Mucosa of stomach (tissue), 1 donor: Measurements from ENCODE around the gene MEIG1.

Experiments
- H3K27me3 ChIP-seq: one replicate; pipeline ENCODE4 v1.7.0; 2013; ENCODE audit warnings: mild to moderate bottlenecking, low read length; ENCODE audit not compliant: control insufficient read depth, insufficient read depth
- H3K36me3 ChIP-seq: one replicate; pipeline ENCODE4 v1.7.0; 2013; ENCODE audit warnings: low read length; ENCODE audit not compliant: control insufficient read depth, insufficient read depth
- H3K4me1 ChIP-seq: one replicate; pipeline ENCODE4 v1.7.0; 2013; ENCODE audit warnings: mild to moderate bottlenecking, low read length; ENCODE audit not compliant: control insufficient read depth, insufficient read depth
- H3K4me3 ChIP-seq: one replicate; pipeline ENCODE4 v1.7.0; 2013; ENCODE audit warnings: low read length
- H3K9ac ChIP-seq: one replicate; pipeline ENCODE4 v1.7.0; 2013; ENCODE audit warnings: mild to moderate bottlenecking, low read length, moderate library complexity
- H3K9me3 ChIP-seq: one replicate; pipeline ENCODE4 v1.7.0; 2013; ENCODE audit warnings: mild to moderate bottlenecking, low read length, moderate library complexity; ENCODE audit not compliant: control insufficient read depth
- donor health status: Pancreatic carcinoma.

Gene MEIG1, protein sequence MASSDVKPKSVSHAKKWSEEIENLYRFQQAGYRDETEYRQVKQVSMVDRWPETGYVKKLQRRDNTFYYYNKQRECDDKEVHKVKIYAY

DNA sequence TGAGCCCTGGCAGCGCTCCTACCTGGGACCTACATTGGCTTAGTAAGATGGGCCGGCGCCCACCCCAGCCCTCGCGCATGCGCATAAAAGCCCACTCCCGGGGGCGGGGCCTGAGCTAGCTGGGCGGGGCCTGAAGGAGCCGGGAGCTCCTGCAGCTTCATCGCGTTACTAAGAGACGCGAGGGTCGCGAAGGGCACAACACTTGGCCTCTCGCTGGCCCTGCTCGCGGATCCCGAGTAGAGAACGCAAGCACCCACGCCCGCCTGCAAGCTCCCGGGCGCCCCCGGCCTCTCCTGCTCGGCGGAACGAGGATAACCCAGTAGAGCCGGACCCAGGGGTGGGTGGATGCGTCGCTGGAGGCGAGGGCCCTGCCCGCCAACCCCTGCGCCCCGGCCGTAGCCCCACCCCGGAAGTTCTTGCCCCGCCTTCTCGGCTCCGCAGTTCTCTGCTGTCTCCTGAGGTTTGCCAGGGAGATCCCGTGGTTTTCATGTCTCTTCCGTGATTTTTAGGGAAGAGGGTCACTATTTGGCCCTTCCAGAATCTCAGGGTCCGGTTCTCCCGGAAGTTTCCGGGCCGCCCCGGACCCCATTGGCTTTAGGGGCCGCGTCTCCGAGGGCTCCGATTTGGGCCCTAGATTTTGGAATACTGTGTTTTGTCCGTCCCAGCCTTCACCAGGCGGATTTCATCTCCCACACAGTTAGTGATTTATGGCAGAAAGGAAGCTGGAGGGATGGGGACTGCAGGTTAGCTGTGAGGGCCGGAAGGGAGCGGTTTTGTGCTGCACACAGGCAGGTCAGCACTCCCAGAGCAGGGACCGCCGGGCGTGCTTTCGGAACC lies at the start of gene MEIG1:
TSS of gene MEIG1 (plus strand) at position 168 of the 837 bp plus-strand sequence. CDS start 7,081 bp downstream, outside the sequence.
- Histone ChIP-seq H3K9me3 (no peaks in the 10 kb centered on the region), H3K4me1 (peaks cover 7% of the 10 kb centered on the region), H3K27me3 (no peaks in the 10 kb centered on the region), H3K4me3 (peak within 1 kb of the TSS; percentile 94), H3K36me3 (no peaks in the 10 kb centered on the region), H3K9ac (peak within 1 kb of the TSS; percentile 94)

DNA sequence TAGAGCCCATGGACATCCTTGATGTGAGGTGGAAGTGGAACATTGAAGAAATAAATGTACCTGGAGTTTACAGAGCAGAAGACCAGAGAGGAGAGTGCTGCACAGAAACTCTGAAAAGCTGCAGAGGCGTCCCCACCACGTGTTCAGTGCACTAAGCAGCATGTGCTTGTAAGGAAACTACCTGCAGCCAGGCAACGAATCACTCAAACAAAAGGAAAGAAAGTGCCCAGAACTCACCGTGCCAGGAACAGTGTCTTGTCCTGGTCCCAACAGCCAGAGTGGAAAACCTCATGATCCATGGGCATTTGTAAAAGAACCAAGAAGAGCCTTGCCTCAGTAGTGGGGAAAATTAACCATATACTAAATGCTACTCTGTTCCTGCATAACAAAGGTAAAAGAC lies 48.2 kb upstream of the MEIG1 start:
- peaks cover 7% of the 10 kb centered on the region for H3K36me3 ChIP-seq
- H3K9me3 ChIP-seq: no peaks in the 10 kb centered on the region
- no peaks in the 10 kb centered on the region for H3K4me1 ChIP-seq
- H3K4me3 ChIP-seq: no peak overlapping the region
- H3K27me3 ChIP-seq: no peaks in the 10 kb centered on the region
- H3K9ac ChIP-seq: no peak overlapping the region

DNA sequence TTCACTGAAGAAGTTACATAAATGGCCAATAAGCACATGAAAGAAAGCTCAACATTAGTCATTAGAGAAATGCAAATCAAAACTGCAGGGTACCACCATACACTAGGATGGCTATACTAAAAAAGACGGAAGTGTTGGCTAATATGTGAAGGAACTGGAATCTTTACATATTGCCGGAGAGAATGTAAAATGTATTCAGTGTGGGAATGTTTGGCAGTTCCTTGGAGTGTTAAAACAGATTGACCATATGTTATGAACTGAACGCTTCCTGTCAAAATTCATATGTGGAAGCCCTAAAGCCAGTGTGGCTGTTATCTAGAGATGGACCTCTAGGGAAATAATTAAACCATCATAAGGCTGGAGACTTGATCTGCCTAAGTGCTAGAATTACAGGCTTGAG lies 47.4 kb upstream of the MEIG1 start:
- Histone ChIP-seq H3K4me1 (no peaks in the 10 kb centered on the region), H3K27me3 (no peaks in the 10 kb centered on the region), H3K9me3 (no peaks in the 10 kb centered on the region), H3K9ac (no peak overlapping the region), H3K36me3 (peaks cover 7% of the 10 kb centered on the region), H3K4me3 (no peak overlapping the region)

DNA sequence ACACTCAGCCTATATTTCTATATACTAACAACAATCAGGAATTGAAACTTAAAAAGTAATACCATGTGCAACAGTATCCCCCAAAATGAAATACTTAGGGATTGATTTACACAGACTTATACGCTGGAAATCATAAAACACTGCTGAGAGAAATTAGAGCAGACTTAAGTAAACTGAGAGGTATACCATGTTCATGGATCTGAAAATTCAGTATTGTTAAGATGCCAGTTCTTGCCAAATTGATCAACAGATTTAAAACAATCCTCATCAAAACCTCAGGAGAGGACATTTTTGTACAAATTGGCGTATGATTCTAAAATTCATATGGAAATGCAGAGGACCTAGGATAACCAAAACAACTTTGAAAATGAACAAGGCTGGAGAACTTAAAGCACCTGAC lies 42.6 kb upstream of the MEIG1 start:
- Histone ChIP-seq H3K4me3 (no peak overlapping the region), H3K27me3 (no peaks in the 10 kb centered on the region), H3K4me1 (no peaks in the 10 kb centered on the region), H3K9me3 (no peaks in the 10 kb centered on the region), H3K36me3 (peaks cover 4% of the 10 kb centered on the region), H3K9ac (no peak overlapping the region)

DNA sequence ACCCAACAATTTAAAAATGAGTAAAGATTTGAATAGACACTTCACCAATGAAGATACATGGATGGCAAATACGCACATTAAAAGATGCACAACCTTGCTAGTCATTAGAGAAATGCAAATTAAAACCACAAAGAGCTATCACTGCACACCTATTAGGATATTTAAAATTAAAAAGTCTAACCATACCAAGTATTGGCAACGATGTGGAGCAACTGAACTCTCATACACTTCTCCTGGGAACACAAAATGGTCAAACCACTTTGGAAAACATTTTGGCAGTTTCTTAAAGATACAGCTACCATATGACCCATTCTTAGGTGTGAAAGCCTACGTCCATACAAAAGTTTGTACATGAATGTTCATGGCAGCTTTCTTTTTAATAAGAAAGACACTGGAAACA lies 41.4 kb upstream of the MEIG1 start:
- peaks cover 4% of the 10 kb centered on the region for H3K36me3 ChIP-seq
- H3K9me3 ChIP-seq: no peaks in the 10 kb centered on the region
- no peak overlapping the region for H3K9ac ChIP-seq
- no peaks in the 10 kb centered on the region for H3K4me1 ChIP-seq
- no peak overlapping the region for H3K4me3 ChIP-seq
- H3K27me3 ChIP-seq: no peaks in the 10 kb centered on the region

DNA sequence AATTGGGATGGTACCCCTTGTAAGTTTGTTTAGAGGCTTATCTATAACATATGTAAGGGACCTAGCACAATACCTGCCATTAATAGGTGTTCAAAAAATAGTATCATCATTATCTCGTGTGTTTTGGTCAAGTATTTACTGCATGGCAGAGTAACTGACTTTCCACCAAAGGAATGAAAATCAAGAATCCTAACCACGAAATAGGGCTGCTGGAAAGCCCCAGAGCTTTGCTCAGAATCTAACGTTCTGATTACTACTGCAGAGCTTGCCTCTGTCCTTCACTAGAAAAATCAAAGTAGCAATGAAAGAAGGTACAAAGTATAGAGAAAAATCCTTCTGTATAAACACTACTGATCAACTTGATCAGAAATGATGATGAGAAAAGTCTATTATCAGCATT lies 40.2 kb upstream of the MEIG1 start:
- Histone ChIP-seq H3K4me3 (no peak overlapping the region), H3K9ac (no peak overlapping the region), H3K27me3 (no peaks in the 10 kb centered on the region), H3K36me3 (peaks cover 8% of the 10 kb centered on the region), H3K4me1 (no peaks in the 10 kb centered on the region), H3K9me3 (no peaks in the 10 kb centered on the region)

DNA sequence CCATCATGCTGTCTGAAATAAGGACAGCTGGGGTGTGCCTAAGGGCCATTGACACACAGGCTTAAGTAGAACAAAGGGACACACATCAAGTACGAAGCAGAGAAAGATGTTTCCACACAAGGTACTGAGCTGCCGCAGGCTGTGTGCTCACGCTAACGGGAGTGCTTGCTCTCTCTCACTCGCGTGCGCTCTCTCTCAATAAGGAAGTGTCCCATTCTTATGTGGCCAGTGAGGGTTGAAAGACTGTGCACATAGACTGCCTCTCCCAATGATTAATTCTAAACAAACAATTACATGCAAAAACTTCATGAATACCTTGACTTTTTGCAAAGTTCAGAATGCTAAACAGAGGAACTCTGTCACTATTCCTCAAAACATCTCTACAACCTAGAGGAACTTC lies 35.2 kb upstream of the MEIG1 start:
- Histone ChIP-seq H3K4me3 (no peak overlapping the region), H3K36me3 (peaks cover 13% of the 10 kb centered on the region), H3K27me3 (no peaks in the 10 kb centered on the region), H3K9me3 (no peaks in the 10 kb centered on the region), H3K9ac (no peak overlapping the region), H3K4me1 (no peaks in the 10 kb centered on the region)

DNA sequence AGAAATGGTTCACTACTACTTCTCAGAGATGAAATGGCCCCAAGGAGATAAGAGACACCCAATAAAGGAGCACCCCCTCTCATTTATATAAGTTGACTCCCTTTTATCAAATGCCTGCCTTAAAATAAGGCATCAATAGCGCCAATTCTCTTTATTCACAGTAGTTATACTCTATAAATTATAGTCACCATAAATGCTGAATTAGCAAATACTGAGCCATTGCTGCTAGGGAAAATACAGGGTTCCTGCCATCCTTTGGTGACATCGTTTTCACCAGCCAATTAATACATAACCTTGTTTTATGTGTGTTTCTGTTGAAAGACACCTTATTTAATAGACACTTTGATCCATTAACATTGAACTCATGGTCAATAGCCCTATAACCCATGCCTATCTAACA lies 33.9 kb upstream of the MEIG1 start:
- Histone ChIP-seq H3K4me1 (no peaks in the 10 kb centered on the region), H3K9me3 (no peaks in the 10 kb centered on the region), H3K9ac (no peak overlapping the region), H3K36me3 (peaks cover 13% of the 10 kb centered on the region), H3K4me3 (no peak overlapping the region), H3K27me3 (no peaks in the 10 kb centered on the region)

DNA sequence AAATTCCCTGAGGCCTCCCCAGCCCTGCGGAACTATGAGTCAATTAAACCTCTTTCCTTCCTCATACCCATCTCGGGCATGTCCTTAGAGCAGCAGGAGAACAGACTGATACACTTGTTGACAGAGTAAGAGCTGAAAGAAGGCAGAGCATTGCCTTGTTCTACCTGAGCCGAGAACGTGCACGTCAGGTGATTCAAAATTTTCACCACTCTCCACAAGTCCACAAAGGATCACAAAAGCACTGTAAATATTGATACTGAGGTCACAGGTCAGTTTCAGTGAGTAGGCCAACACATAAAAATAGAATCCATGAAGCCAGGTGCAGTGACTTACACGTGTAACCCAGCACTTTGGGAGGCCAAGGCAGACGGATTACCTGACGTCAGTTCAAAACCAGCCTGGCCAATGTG lies 33.1 kb upstream of the MEIG1 start:
- H3K4me3 ChIP-seq: no peak overlapping the region
- no peaks in the 10 kb centered on the region for H3K4me1 ChIP-seq
- no peak overlapping the region for H3K9ac ChIP-seq
- H3K36me3 ChIP-seq: peaks cover 13% of the 10 kb centered on the region
- H3K9me3 ChIP-seq: no peaks in the 10 kb centered on the region
- no peaks in the 10 kb centered on the region for H3K27me3 ChIP-seq

DNA sequence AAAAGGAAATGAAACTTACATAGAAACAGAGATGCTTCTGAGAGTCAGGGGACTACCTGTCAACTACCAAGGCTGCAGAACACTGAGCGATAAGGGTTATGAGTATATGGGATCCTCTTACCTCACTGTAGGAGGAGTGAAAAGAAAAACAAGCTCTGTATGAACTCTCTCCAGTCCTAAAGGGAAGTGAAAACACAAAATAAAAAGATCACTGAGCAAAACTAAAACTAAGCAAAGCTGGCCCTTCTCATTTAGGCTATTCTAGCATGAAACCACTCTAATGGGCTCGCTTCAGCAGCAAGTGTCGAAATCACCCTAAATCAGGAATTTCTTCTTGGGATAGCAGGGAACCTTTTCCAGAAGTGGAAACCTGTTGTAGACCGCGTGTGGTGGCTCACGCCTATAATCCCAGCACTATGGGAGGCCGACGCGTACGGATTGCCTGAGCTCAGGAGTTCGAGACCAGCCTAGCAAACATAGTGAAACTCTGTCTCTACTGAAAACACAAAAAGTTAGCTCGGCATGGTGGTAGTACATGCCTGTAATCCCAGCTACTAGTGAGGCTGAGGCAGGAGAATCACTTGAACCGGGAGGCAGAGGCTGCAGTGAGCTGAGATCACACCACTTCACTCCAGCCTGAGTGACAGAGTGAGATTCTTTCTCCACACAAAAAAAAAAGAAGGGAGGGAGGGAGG lies 32.3 kb upstream of the MEIG1 start:
- H3K27me3 ChIP-seq: no peaks in the 10 kb centered on the region
- no peak overlapping the region for H3K9ac ChIP-seq
- H3K4me1 ChIP-seq: no peaks in the 10 kb centered on the region
- H3K9me3 ChIP-seq: no peaks in the 10 kb centered on the region
- H3K4me3 ChIP-seq: no peak overlapping the region
- H3K36me3 ChIP-seq: peaks cover 13% of the 10 kb centered on the region

DNA sequence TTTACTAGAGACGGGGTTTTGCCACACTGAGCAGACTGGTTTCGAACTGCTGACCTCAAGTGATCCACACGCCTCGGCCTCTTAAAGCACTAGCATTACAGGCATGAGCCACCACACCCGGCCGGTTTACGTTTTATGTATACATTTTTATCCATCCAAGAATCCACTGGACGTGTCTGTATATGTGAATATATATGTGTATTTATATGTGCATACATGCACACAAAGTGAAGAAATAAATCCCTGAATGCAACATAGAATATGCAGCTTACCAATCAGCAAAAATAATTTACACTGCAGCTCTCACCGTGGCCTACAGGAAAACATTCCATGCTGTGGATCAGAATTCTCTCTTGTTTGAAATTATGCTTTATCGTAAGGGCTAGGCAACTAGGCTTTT lies 28.6 kb upstream of the MEIG1 start:
- H3K4me3 ChIP-seq: no peak overlapping the region
- H3K4me1 ChIP-seq: no peaks in the 10 kb centered on the region
- H3K9me3 ChIP-seq: no peaks in the 10 kb centered on the region
- H3K36me3 ChIP-seq: peaks cover 2% of the 10 kb centered on the region
- no peaks in the 10 kb centered on the region for H3K27me3 ChIP-seq
- H3K9ac ChIP-seq: no peak overlapping the region

DNA sequence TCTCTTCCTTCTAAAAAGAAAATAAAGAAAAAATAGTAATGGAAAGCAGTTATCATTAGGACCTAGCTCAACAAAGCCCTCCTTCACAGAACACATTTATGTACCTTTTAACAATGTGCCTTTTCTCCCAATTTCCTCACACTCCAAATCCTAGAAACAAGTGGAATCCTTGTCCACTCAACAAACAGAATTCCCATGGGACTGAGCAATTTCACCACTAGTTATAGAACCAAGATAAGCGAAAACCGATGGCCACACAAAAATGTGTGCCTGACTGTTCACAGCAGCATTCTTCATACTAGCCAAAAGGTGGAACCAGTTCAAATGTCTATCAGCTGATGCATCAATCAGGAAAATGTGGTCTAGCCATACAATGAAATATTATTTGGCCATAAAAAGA lies 22.6 kb upstream of the MEIG1 start:
- Histone ChIP-seq H3K9ac (no peak overlapping the region), H3K4me3 (no peak overlapping the region), H3K27me3 (no peaks in the 10 kb centered on the region), H3K4me1 (no peaks in the 10 kb centered on the region), H3K9me3 (no peaks in the 10 kb centered on the region), H3K36me3 (no peaks in the 10 kb centered on the region)
